ENCODE results near the gene SHOX.

- TF ChIP-seq POLR2A (IDR thresholded peaks at IDR 0.05), result no peak
- no peak for TF ChIP-seq CTCF (IDR thresholded peaks at IDR 0.05)
Observed at GRCh38 chrX:649166-649565, 18.6 kb downstream of the SHOX start.
